Natural killer cell (primary cell): Measurements from ENCODE around the gene LPIN1. TPM values are rescaled to one million over a fixed set of nuclear protein-coding genes. Genes with fewer than 3 reads are reported as not detected.

Source experiments
- ATAC-seq, 3 donors: fragments of 150-1000 bp in 2 of 3; fragments of 200-7000 bp in 1 of 3; cut with Tn5 transposase; 1 replicate in 1 of 3; 2 replicates in 2 of 3; pipeline ENCODE4 v1.10.0; 2021; ENCODE audit warnings: mild to moderate bottlenecking in 2 of 3, moderate library complexity in 2 of 3
- DNase-seq, 2 donors: peaks; one replicate each; pipeline versions ENCODE4 v3.0.0 to v3.0.0-alpha.2; 2013 to 2021; ENCODE audit warnings: mixed read lengths in 1 of 2
- H3K27ac ChIP-seq: one replicate; pipeline ENCODE4 v1.5.1; 2013; ENCODE audit warnings: mild to moderate bottlenecking, low read length
- H3K27me3 ChIP-seq: one replicate; pipeline ENCODE4 v1.6.1; 2013; ENCODE audit warnings: low read length; ENCODE audit not compliant: control insufficient read depth, insufficient read depth
- H3K36me3 ChIP-seq: one replicate; pipeline ENCODE4 v1.6.1; 2013; ENCODE audit warnings: low read length; ENCODE audit not compliant: control insufficient read depth, insufficient read depth
- H3K4me1 ChIP-seq: one replicate; pipeline ENCODE4 v1.6.1; 2013; ENCODE audit warnings: low read length; ENCODE audit not compliant: control insufficient read depth, insufficient read depth
- H3K4me3 ChIP-seq: one replicate; pipeline ENCODE4 v1.5.1; 2013; ENCODE audit warnings: low read length
- H3K9me3 ChIP-seq: one replicate; pipeline ENCODE4 v1.6.1; 2013; ENCODE audit warnings: low read length; ENCODE audit not compliant: control insufficient read depth, insufficient read depth
- H3K27ac Mint-ChIP-seq, 2 donors: one replicate each; pipeline ENCODE4 v1.8.0; 2022; ENCODE audit warnings: mild to moderate bottlenecking in 2 of 2, mixed read lengths in 2 of 2, moderate library complexity in 1 of 2
- H3K27me3 Mint-ChIP-seq, 2 donors: one replicate each; pipeline ENCODE4 v1.8.0; 2022; ENCODE audit warnings: low read depth in 2 of 2, mixed read lengths in 2 of 2
- H3K36me3 Mint-ChIP-seq: one replicate; pipeline ENCODE4 v1.8.0; 2022; ENCODE audit warnings: mixed read lengths
- H3K4me1 Mint-ChIP-seq, 2 donors: one replicate each; pipeline ENCODE4 v1.8.0; 2022; ENCODE audit warnings: mixed read lengths in 2 of 2
- H3K4me3 Mint-ChIP-seq: one replicate; pipeline ENCODE4 v1.8.0; 2022; ENCODE audit warnings: mild to moderate bottlenecking, moderate library complexity, mixed read lengths
- H3K9me3 Mint-ChIP-seq, 2 donors: one replicate each; pipeline ENCODE4 v1.8.0; 2022; ENCODE audit warnings: mixed read lengths in 2 of 2
- CTCF ChIP-seq: fragments of 200-600 bp; IDR thresholded peaks from one replicate; pipeline ENCODE4 v1.8.0; 2022; ENCODE audit warnings: antibody characterized with exemption
- WGBS: methylation state at CpG from one replicate; pipeline ENCODE4 v1.1.7; 2013; ENCODE audit warnings: missing lambda C conversion rate; ENCODE audit not compliant: insufficient coverage; 5-methylcytosine and 5-hydroxymethylcytosine counted together
- intact Hi-C: fragments of 100-400 bp; cut with micrococcal nuclease; formaldehyde crosslinking; loops from one replicate; pipeline ENCODE4 v1.14.2; 2022
- total RNA-seq, 4 donors: library from RNA; stranded (reverse); fragments of 120-200 nt in 1 of 4; gene quantifications; one replicate each; pipeline versions ENCODE4 v1.2.3 to v1.2.4, GENCODE V29; 2013 to 2022

Gene LPIN1
- total RNA-seq, 3 donors from 2014 or later (not counting 1 experiment from before 2014, with no cell fraction given), result 95.0 to 122 (median 118) TPM

DNA sequence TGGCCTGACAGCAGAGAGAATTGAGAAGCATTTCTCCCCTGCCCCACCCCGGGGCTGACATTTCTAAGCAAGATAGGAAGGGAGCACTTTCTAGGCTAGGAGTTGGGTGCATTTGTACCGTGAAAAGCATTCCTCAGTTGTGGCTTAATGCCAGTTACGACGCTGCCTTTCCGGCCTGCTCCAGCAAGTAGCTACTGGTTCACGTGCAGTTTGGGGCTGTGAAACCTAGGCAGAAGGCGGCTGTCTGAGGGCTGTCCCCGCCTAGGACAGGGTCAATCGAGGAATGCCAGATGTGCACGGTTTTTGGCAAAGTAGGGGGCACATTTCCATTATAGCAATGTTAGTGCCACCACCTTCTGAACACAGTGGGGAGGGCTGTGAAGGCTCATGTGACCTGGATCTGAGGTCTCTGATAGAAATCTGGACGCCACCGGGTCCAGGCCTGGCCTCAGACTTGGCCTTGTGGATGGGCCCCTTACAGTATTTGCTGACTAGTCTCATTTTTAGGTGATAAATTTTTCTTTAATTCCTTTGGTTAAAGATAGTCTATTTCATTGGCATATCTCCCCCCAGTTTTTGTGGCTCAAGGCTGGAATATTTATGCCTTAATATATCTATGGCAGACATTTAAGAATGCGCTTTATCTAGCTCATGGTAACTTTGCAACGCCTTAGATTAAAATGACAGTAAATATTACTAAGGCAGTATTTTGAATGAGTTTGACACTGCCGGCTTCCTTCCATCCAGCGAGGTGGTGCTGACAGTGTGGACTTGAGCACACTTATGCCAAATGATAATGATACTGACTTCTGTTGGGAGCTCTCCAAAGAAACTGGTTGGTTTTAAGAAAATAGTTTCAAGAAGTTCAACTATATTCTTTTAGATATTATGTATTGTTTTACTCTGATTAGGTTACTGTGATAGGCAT is 78.7 kb downstream of the LPIN1 start:
- Mint-ChIP-seq H3K27ac (no peak overlapping the region), H3K4me3 (no peak overlapping the region), H3K27me3 (no peaks in the 10 kb centered on the region), H3K36me3 (peaks cover 5% of the 10 kb centered on the region), H3K9me3 (no peaks in the 10 kb centered on the region), H3K4me1 (peaks cover 13 to 20% of the 10 kb centered on the region in 2 donors)
- Histone ChIP-seq H3K4me1 (peaks cover 15% of the 10 kb centered on the region), H3K27ac (no peak overlapping the region), H3K4me3 (no peak overlapping the region), H3K36me3 (peaks cover 45% of the 10 kb centered on the region), H3K27me3 (no peaks in the 10 kb centered on the region), H3K9me3 (no peaks in the 10 kb centered on the region)
- intact Hi-C loops, result no loop called here
- DNase-seq (no peak), ATAC-seq (no peak)
- 96% methylated on average over 16 of the region's 16 CpGs for WGBS
- TF ChIP-seq CTCF, result no peak

DNA sequence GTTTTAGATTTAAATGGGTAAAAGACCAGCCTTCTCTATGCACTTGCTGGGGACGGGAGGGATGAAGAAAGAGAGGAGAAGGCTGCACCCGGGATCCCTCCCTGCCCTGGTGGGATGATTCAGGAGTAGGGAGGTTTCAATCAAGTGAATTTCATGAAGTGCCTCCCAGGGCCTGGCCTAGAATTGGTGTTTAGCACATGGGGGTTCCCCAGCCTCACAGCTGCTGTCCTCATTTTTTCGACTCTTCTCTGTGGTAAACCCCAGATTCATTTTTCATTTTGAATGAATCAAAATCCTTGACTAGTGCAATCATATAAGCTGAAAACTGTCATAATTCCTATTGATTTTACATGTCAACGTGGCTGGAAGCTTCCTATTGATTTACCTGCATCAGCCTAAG is 81.1 kb downstream of the LPIN1 start:
- DNase-seq (no peak), ATAC-seq (no peak)
- H3K4me3 Mint-ChIP-seq, result no peak overlapping the region
- TF ChIP-seq CTCF, result no peak
- H3K27ac Mint-ChIP-seq, result no peak overlapping the region
- intact Hi-C loops, result no loop called here
- Histone ChIP-seq H3K4me1 (peaks cover 28% of the 10 kb centered on the region), H3K27me3 (no peaks in the 10 kb centered on the region), H3K9me3 (no peaks in the 10 kb centered on the region), H3K36me3 (peaks cover 30% of the 10 kb centered on the region), H3K4me3 (no peak overlapping the region), H3K27ac (no peak overlapping the region)
- H3K4me1 Mint-ChIP-seq, result peaks cover 35 to 38% of the 10 kb centered on the region in 2 donors
- H3K36me3 Mint-ChIP-seq, result peaks cover 5% of the 10 kb centered on the region
- no peaks in the 10 kb centered on the region for H3K27me3 Mint-ChIP-seq
- 61% methylated on average over 4 of the region's 4 CpGs for WGBS
- no peaks in the 10 kb centered on the region for H3K9me3 Mint-ChIP-seq

- H3K9me3 Mint-ChIP-seq, result no peaks in the 10 kb centered on the region
- no peak overlapping the region for H3K27ac ChIP-seq
- 74% methylated on average over 3 of the region's 3 CpGs for WGBS
Observed at GRCh38 chr2:11828933-11829323, 82.5 kb downstream of the LPIN1 start.

More at GRCh38 chr2:11828933-11829323, 82.5 kb downstream of the LPIN1 start:
- intact Hi-C loops, result loop anchor here (1.0 kb wide), 2 partner anchors 1102 to 1178 kb away; no protein-coding TSS in a partner anchor
- Histone ChIP-seq H3K27me3 (no peaks in the 10 kb centered on the region), H3K36me3 (peaks cover 21% of the 10 kb centered on the region), H3K9me3 (no peaks in the 10 kb centered on the region), H3K4me3 (no peak overlapping the region), H3K4me1 (peaks cover 39% of the 10 kb centered on the region)
- no peak for DNase-seq
- Mint-ChIP-seq H3K27me3 (no peaks in the 10 kb centered on the region), H3K36me3 (peaks cover 8% of the 10 kb centered on the region), H3K4me1 (peaks cover 41 to 46% of the 10 kb centered on the region in 2 donors), H3K4me3 (peak overlapping the region; percentile 62), H3K27ac (peak overlapping the region in 1 of 2 donors; percentile 84)
- ATAC-seq, result no peak
- no peak for TF ChIP-seq CTCF
